IMR-90 (cell line): Measurements from ENCODE around the gene MYO9B. TPM values are rescaled to one million over a fixed set of nuclear protein-coding genes. Genes with fewer than 3 reads are reported as not detected.
A peak's percentile ranks its signal among the peaks of the same experiment; 100 is the strongest.

Source experiments
- ATAC-seq: fragments of 200-7000 bp; cut with Tn5 transposase; 2 replicates; pipeline ENCODE4 v1.9.1; 2020; ENCODE audit warnings: low read depth, mild to moderate bottlenecking, moderate library complexity
- BruUV-seq: library from RNA; stranded (reverse); fragments of 400-500 nt; replicated peaks from 2 replicates; lab custom pipeline; 2021; lab: Mats Ljungman, UMichigan
- CTCF ChIA-PET: fragments of 300-600 bp; formaldehyde crosslinking; extraction: SDS; loops from one replicate; lab custom pipeline; 2021; ENCODE audit warnings: antibody characterized with exemption; lab: Yijun Ruan, JAX
- POLR2A ChIA-PET: fragments of 300-600 bp; sonication (Branson Sonifier 250); formaldehyde crosslinking; loops from one replicate; lab custom pipeline; 2022; ENCODE audit warnings: antibody characterized with exemption; ENCODE audit not compliant: unreplicated experiment; lab: Charles Lee
- DNase-seq: peaks from one replicate; pipeline ENCODE4 v3.0.0; 2013
- H2AFZ ChIP-seq: replicated peaks from 2 replicates; pipeline ENCODE3; 2013; ENCODE audit warnings: low read length, mild to moderate bottlenecking; ENCODE audit not compliant: poor library complexity
- H2AK5ac ChIP-seq: 2 replicates; pipeline ENCODE4 v1.6.1; 2013; ENCODE audit warnings: low read depth, low read length, inconsistent platforms
- H2AK9ac ChIP-seq: replicated peaks from 2 replicates; pipeline ENCODE3; 2013; ENCODE audit warnings: mild to moderate bottlenecking, low read depth, low read length, moderate library complexity; ENCODE audit not compliant: poor library complexity
- H2BK120ac ChIP-seq: 2 replicates; pipeline ENCODE4 v1.6.1; 2013; ENCODE audit warnings: low read depth, low read length, inconsistent platforms
- H2BK15ac ChIP-seq: 3 replicates; pipeline ENCODE4 v1.6.1; 2013; ENCODE audit warnings: low read depth, low read length, inconsistent platforms
- H2BK20ac ChIP-seq: 2 replicates; pipeline ENCODE4 v1.6.1; 2013; ENCODE audit warnings: low read depth, mild to moderate bottlenecking, inconsistent platforms, low read length, moderate library complexity
- H2BK5ac ChIP-seq: 2 replicates; pipeline ENCODE4 v1.6.1; 2013; ENCODE audit warnings: mild to moderate bottlenecking, low read depth, low read length, inconsistent platforms; ENCODE audit not compliant: poor library complexity, severe bottlenecking
- H3K14ac ChIP-seq: replicated peaks from 2 replicates; pipeline ENCODE4 v1.6.1; 2013; ENCODE audit warnings: low read depth, low read length, inconsistent platforms
- H3K18ac ChIP-seq: 2 replicates; pipeline ENCODE4 v1.6.1; 2013; ENCODE audit warnings: low read depth, low read length, control low read depth
- H3K23ac ChIP-seq: 2 replicates; pipeline ENCODE4 v1.6.1; 2013; ENCODE audit warnings: low read depth, low read length, inconsistent platforms
- H3K27ac ChIP-seq: 2 replicates; pipeline ENCODE4 v1.5.1; 2013; ENCODE audit warnings: mild to moderate bottlenecking, control low read depth, low read length; ENCODE audit not compliant: insufficient read depth
- H3K27me3 ChIP-seq: 2 replicates; pipeline ENCODE4 v1.6.1; 2013; ENCODE audit warnings: low read length; ENCODE audit not compliant: control insufficient read depth, insufficient read depth
- H3K36me3 ChIP-seq: 2 replicates; pipeline ENCODE4 v1.6.1; 2013; ENCODE audit warnings: low read length, mixed read lengths; ENCODE audit not compliant: control insufficient read depth, insufficient read depth
- H3K4ac ChIP-seq: 2 replicates; pipeline ENCODE4 v1.6.1; 2013; ENCODE audit warnings: low read depth, low read length, inconsistent platforms
- H3K4me1 ChIP-seq: 2 replicates; pipeline ENCODE4 v1.6.1; 2013; ENCODE audit warnings: low read length, mixed read lengths; ENCODE audit not compliant: control insufficient read depth, insufficient read depth
- H3K4me2 ChIP-seq: 2 replicates; pipeline ENCODE4 v1.6.1; 2013; ENCODE audit warnings: low read depth, mild to moderate bottlenecking, control low read depth, low read length, moderate library complexity
- H3K4me3 ChIP-seq: 2 replicates; pipeline ENCODE4 v1.5.1; 2013; ENCODE audit warnings: low read depth, mild to moderate bottlenecking, control low read depth, low read length, moderate library complexity; ENCODE audit not compliant: insufficient read depth
- H3K56ac ChIP-seq: 2 replicates; pipeline ENCODE4 v1.6.1; 2013; ENCODE audit warnings: low read length, inconsistent platforms; ENCODE audit not compliant: insufficient read depth; ENCODE audit errors: extremely low read depth
- H3K79me1 ChIP-seq, 2 experiments: 2 replicates each; pipeline ENCODE4 v1.6.1; 2013; ENCODE audit warnings: low read length in 2 of 2, inconsistent platforms in 1 of 2, low read depth in 1 of 2
- H3K9ac ChIP-seq: 2 replicates; pipeline ENCODE4 v1.6.1; 2013; ENCODE audit warnings: low read depth, low read length, control low read depth
- H3K9me1 ChIP-seq: 2 replicates; pipeline ENCODE4 v1.6.1; 2013; ENCODE audit warnings: low read length, inconsistent platforms; ENCODE audit not compliant: insufficient read depth
- H3K9me3 ChIP-seq: 2 replicates; pipeline ENCODE4 v1.6.1; 2013; ENCODE audit warnings: low read length; ENCODE audit not compliant: control insufficient read depth, insufficient read depth
- H4K20me1 ChIP-seq: 2 replicates; pipeline ENCODE4 v1.6.1; 2013; ENCODE audit warnings: low read length, inconsistent platforms; ENCODE audit not compliant: insufficient read depth
- H4K5ac ChIP-seq: 2 replicates; pipeline ENCODE4 v1.6.1; 2013; ENCODE audit warnings: mild to moderate bottlenecking, low read depth, low read length, control low read depth
- H4K8ac ChIP-seq, 2 experiments: 2 replicates each; pipeline ENCODE4 v1.6.1; 2013; ENCODE audit warnings: low read depth in 2 of 2, low read length in 2 of 2, control low read depth in 1 of 2, inconsistent platforms in 1 of 2
- H4K91ac ChIP-seq: 2 replicates; pipeline ENCODE4 v1.6.1; 2013; ENCODE audit warnings: low read depth, low read length, inconsistent platforms; ENCODE audit not compliant: insufficient read depth
- FOS ChIP-seq: fragments of 150-350 bp; IDR thresholded peaks from 2 replicates; pipeline ENCODE4 v1.6.1; 2016; ENCODE audit warnings: low read depth, low read length
- MXI1 ChIP-seq: IDR thresholded peaks from 2 replicates; pipeline ENCODE4 v1.6.1; 2012; ENCODE audit warnings: low read depth, mild to moderate bottlenecking, low read length, moderate library complexity, borderline replicate concordance
- WGBS, 2 experiments: methylation state at CpG; one replicate each; pipeline versions ENCODE4 v1.1.5 to v1.1.7; 2013; ENCODE audit warnings: missing lambda C conversion rate in 2 of 2; ENCODE audit not compliant: insufficient read length in 1 of 2; ENCODE audit errors: extremely low coverage in 2 of 2; 5-methylcytosine and 5-hydroxymethylcytosine counted together
- dilution Hi-C: fragments of 300-500 bp; cut with HindIII; formaldehyde crosslinking; loops from one replicate; pipeline ENCODE4 v1.14.3; 2018; ENCODE audit warnings: low sequenced_read_pairs; ENCODE audit not compliant: unreplicated experiment
- in situ Hi-C: fragments of 300-500 bp; cut with MboI; formaldehyde crosslinking; loops from 3 replicates; pipeline ENCODE4 v1.14.3; 2019; ENCODE audit warnings: low sequenced_read_pairs, inconsistent platforms, mixed read lengths
- intact Hi-C: fragments of 100-400 bp; cut with micrococcal nuclease; formaldehyde crosslinking; loops from 2 replicates; pipeline ENCODE4 v1.10.0; 2022
- polyA plus RNA-seq, 3 experiments: library from polyadenylated mRNA; depleted of rRNA; stranded (reverse); fragments of >200 nt; gene quantifications; 2 replicates each; pipeline ENCODE4 v1.2.3, GENCODE V29; 2012; ENCODE audit warnings: low replicate concordance in 1 of 3
- total RNA-seq: library from RNA; depleted of rRNA; stranded (reverse); fragments of >200 nt; gene quantifications from 2 replicates; pipeline ENCODE4 v1.2.3, GENCODE V29; 2012

Gene MYO9B
- total and polyA plus RNA-seq, 2 of the 4 experiments (the other 2 are of a cell fraction), result 61.8 to 77.8 TPM

DNA sequence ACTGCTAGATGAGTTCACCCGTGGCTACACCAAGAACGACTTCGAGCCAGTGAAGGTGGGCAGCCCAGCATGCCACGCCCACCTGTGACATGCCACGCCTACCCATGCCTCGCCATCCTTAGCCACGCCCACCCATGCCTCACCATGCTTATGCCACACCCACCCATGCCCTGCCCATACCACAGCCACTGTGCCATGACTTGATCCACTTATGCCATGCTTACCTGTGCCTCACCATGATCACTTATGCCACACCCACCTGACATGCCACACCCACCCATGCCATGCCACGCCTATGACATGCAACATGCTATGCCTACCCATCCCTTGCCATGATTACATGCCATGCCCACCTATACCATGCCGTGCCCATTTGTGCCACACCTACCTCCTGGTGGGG is 126.7 kb downstream of the MYO9B start:
- Histone ChIP-seq H3K27me3 (no peaks in the 10 kb centered on the region), H3K9me3 (no peaks in the 10 kb centered on the region), H3K14ac (no peak overlapping the region), H3K23ac (no peak overlapping the region), H2AK9ac (peak overlapping the region; percentile 65), H4K20me1 (peaks cover 12% of the 10 kb centered on the region), H2BK20ac (no peak overlapping the region), H4K5ac (no peak overlapping the region), H4K91ac (no peak overlapping the region), H4K8ac (no peak overlapping the region), H3K4me2 (no peak overlapping the region), H3K4me1 (no peaks in the 10 kb centered on the region), H3K4ac (no peak overlapping the region; the same call in 1 of the 2 replicates), H2AFZ (peak overlapping the region; percentile 43), H3K79me1 (peaks cover 6 to 20% of the 10 kb centered on the region in 2 experiments; a peak in 3 of 4 replicates), H3K27ac (no peak overlapping the region), H3K36me3 (peaks cover 87% of the 10 kb centered on the region), H3K9me1 (peaks cover 3% of the 10 kb centered on the region; the same call in 1 of the 2 replicates), H3K18ac (no peak overlapping the region), H2BK15ac (no peak overlapping the region), H3K56ac (no peak overlapping the region), H2AK5ac (0 out of 2 replicates have a peak overlapping the region, but pooled peaks have one; percentile 8), H2BK5ac (no peak overlapping the region), H2BK120ac (no peak overlapping the region), H3K9ac (no peak overlapping the region), H3K4me3 (no peak overlapping the region)
- ChIA-PET CTCF (no interaction called here), POLR2A (no interaction called here)
- WGBS, 2 experiments, result 92% methylated on average over 5 of the region's 9 CpGs; no CpG with 5 or more reads in 1 of the 2 experiments
- DNase-seq (no peak), ATAC-seq (no peak)
- no TSS peak for BruUV-seq
- no peak for TF ChIP-seq FOS
- TF ChIP-seq MXI1, result peak; percentile 76
- intact Hi-C loops (no loop called here), in situ Hi-C loops (loop anchor here (10.0 kb wide), 1 partner anchor 83 kb away; the partner anchor contains the start of gene ANKLE1), dilution Hi-C loops (no loop called here)
